D341Med (cell line): ENCODE data around the gene MMS22L.
"Not testable (repeated sequence)": the region's sequence is repeated elsewhere in the genome, so short reads cannot be mapped to it uniquely, and the experiment has no call there.

Experiments
- DNase-seq: peaks from one replicate; pipeline ENCODE4 v3.0.0; 2012; ENCODE audit warnings: low spot score

Gene MMS22L

GRCh38 chr6:97222903-97223302 lies 60.1 kb downstream of the MMS22L start:
- DNase-seq = no peak

- DNase-seq = no peak
Observed at GRCh38 chr6:97218912-97219311, 64.1 kb downstream of the MMS22L start.

- DNase-seq = peak; percentile 83
Observed at GRCh38 chr6:97215157-97215769, 67.8 kb downstream of the MMS22L start.

- DNase-seq = no peak
Observed at GRCh38 chr6:97214671-97215070, 68.3 kb downstream of the MMS22L start.

- no peak for DNase-seq
Observed at GRCh38 chr6:97207383-97207782, 75.6 kb downstream of the MMS22L start.

- DNase-seq = no peak
Observed at GRCh38 chr6:97205966-97206365, 77.0 kb downstream of the MMS22L start.

- DNase-seq = peak; percentile 80
Observed at GRCh38 chr6:97203343-97203742, 79.7 kb downstream of the MMS22L start.

- DNase-seq = no peak
Observed at GRCh38 chr6:97198046-97198565, 84.9 kb downstream of the MMS22L start.

- peak; percentile 40 for DNase-seq
Observed at GRCh38 chr6:97195117-97195516, 87.9 kb downstream of the MMS22L start.

GRCh38 chr6:97189767-97190166 lies 93.2 kb downstream of the MMS22L start:
- DNase-seq = no peak

- no peak for DNase-seq
Observed at GRCh38 chr6:97187951-97188350, 95.1 kb downstream of the MMS22L start.

- DNase-seq = peak; percentile 62
Observed at GRCh38 chr6:97186416-97186999, 96.5 kb downstream of the MMS22L start.

- no peak for DNase-seq
Observed at GRCh38 chr6:97177905-97178304, 105.1 kb downstream of the MMS22L start.

GRCh38 chr6:97176468-97176867 lies 106.5 kb downstream of the MMS22L start:
- no peak for DNase-seq

- no peak for DNase-seq
Observed at GRCh38 chr6:97175806-97176205, 107.2 kb downstream of the MMS22L start.

- no peak for DNase-seq
Observed at GRCh38 chr6:97174471-97174870, 108.5 kb downstream of the MMS22L start.

- DNase-seq = no peak
Observed at GRCh38 chr6:97160280-97160679, 122.7 kb downstream of the MMS22L start.

- DNase-seq = not testable (repeated sequence)
Observed at GRCh38 chr6:97155447-97155846, 127.6 kb downstream of the MMS22L start.

- DNase-seq = no peak
Observed at GRCh38 chr6:97154015-97154414, 129.0 kb downstream of the MMS22L start.

GRCh38 chr6:97151601-97152000 lies 131.4 kb downstream of the MMS22L start:
- no peak for DNase-seq

GRCh38 chr6:97150932-97151331 lies 132.1 kb downstream of the MMS22L start:
- no peak for DNase-seq

- DNase-seq = no peak
Observed at GRCh38 chr6:97147421-97147820, 135.6 kb downstream of the MMS22L start.

GRCh38 chr6:97145691-97146090 lies 137.3 kb downstream of the MMS22L start:
- DNase-seq = no peak

- no peak for DNase-seq
Observed at GRCh38 chr6:97141756-97142155, 141.3 kb downstream of the MMS22L start.
